Right lobe of liver (tissue), 6 donors: ENCODE results near the gene RALB. TPM values are rescaled to one million over a fixed set of nuclear protein-coding genes. Genes with fewer than 3 reads are reported as not detected.

Experiments
- ATAC-seq, 4 donors: fragments of 200-7000 bp; cut with Tn5 transposase; one replicate each; pipeline ENCODE4 v1.9.1; 2020; ENCODE audit warnings: mild to moderate bottlenecking in 4 of 4, moderate library complexity in 4 of 4
- DNase-seq, 3 donors: peaks; one replicate each; pipeline ENCODE4 v3.0.0-alpha.2; 2020
- H3K27ac ChIP-seq, 3 donors: fragments of 200-600 bp; one replicate each; pipeline ENCODE4 v1.8.0; 2022
- H3K27me3 ChIP-seq, 2 donors: fragments of 200-600 bp; one replicate each; pipeline ENCODE4 v1.8.0; 2022
- H3K36me3 ChIP-seq, 4 donors: fragments of 200-600 bp; sonication (generic) in 1 of 4; one replicate each; pipeline versions ENCODE4 v1.5.1 to v1.8.0; 2017 to 2022; ENCODE audit warnings: control low read depth in 1 of 4
- H3K4me1 ChIP-seq, 4 donors: fragments of 200-600 bp; sonication (generic) in 1 of 4; one replicate each; pipeline versions ENCODE4 v1.5.1 to v1.8.0; 2017 to 2022; ENCODE audit warnings: control low read depth in 1 of 4
- H3K4me3 ChIP-seq, 3 donors: fragments of 200-600 bp; one replicate each; pipeline ENCODE4 v1.8.0; 2022
- H3K9me3 ChIP-seq, 4 donors: fragments of 200-600 bp; sonication (generic) in 1 of 4; one replicate each; pipeline versions ENCODE4 v1.5.1 to v1.8.0; 2017 to 2022; ENCODE audit warnings: control low read depth in 1 of 4
- CTCF ChIP-seq, 4 donors: fragments of 200-600 bp in 3 of 4; fragments of 450-650 bp in 1 of 4; IDR thresholded peaks; one replicate each; pipeline versions ENCODE4 v1.5.1 to v1.8.0; 2016 to 2022; ENCODE audit warnings: antibody characterized with exemption in 4 of 4, mild to moderate bottlenecking in 2 of 4
- POLR2A ChIP-seq: fragments of 450-650 bp; IDR thresholded peaks from one replicate; pipeline ENCODE4 v1.6.1; 2017; ENCODE audit warnings: antibody characterized with exemption, mild to moderate bottlenecking
- WGBS: methylation state at CpG from one replicate; pipeline ENCODE4 v1.1.6; 2018; ENCODE audit warnings: low coverage, low lambda C conversion rate; ENCODE audit not compliant: insufficient coverage; ENCODE audit errors: missing lambda C conversion rate; 5-methylcytosine and 5-hydroxymethylcytosine counted together
- intact Hi-C, 2 donors: fragments of 100-400 bp; cut with DNase I; formaldehyde crosslinking; loops; one replicate each; pipeline versions ENCODE4 v1.11.2 to v1.14.1; 2022
- total RNA-seq, 6 experiments: library from RNA; depleted of rRNA in 2 of 6; stranded (reverse); fragments of >200 nt in 2 of 6; fragmentation: NEBNext Ultra II Directional in 3 of 6; extraction: Animal tissue kit (Norgen Biotek cat#: 25700) in 3 of 6; gene quantifications; one replicate each; pipeline versions ENCODE4 v1.1.0 to v1.2.4, GENCODE V29; 2016 to 2023
- donor health status: DM: no; HTN: yes; CAD: no.
- donor health status: DM: no; HTN: no; CAD: no.
- donor health status: DM: no; HTN: no; CAD: no.
- donor health status: DM: no; HTN: yes; CAD: no.
- donor health status: DM: no; HTN: yes; CAD: no.

Gene RALB
- total RNA-seq, 6 experiments from 2014 or later = 14.5 to 26.8 (median 18.6) TPM

GRCh38 chr2:120305296-120305695, 52.6 kb downstream of the RALB start:
- peak; percentile 21 to 44 (median 32) for TF ChIP-seq CTCF (IDR thresholded peaks at IDR 0.05)
- no peak for TF ChIP-seq POLR2A
- intact Hi-C loops = no loop called here
- WGBS = 42% methylated on average over 6 of the region's 6 CpGs
- H3K27me3 ChIP-seq = no peaks in the 10 kb centered on the region
- ATAC-seq = peak; percentile 66 to 88 (median 68)
- H3K9me3 ChIP-seq = no peaks in the 10 kb centered on the region
- no peak overlapping the region for H3K27ac ChIP-seq
- H3K4me3 ChIP-seq = no peak overlapping the region
- no peak for DNase-seq
- no peaks in the 10 kb centered on the region for H3K4me1 ChIP-seq
- H3K36me3 ChIP-seq = peaks cover 0 to 5% (median 0%) of the 10 kb centered on the region in 4 donors

- no peaks in the 10 kb centered on the region for H3K27me3 ChIP-seq
- no peaks in the 10 kb centered on the region for H3K9me3 ChIP-seq
- H3K4me3 ChIP-seq = no peak overlapping the region
- intact Hi-C loops = no loop called here
- DNase-seq = no peak
- no peaks in the 10 kb centered on the region for H3K4me1 ChIP-seq
- H3K27ac ChIP-seq = no peak overlapping the region
- no peak for ATAC-seq
- WGBS = 75% methylated on average over 3 of the region's 5 CpGs
- TF ChIP-seq CTCF (IDR thresholded peaks at IDR 0.05) = no peak
- no peak for TF ChIP-seq POLR2A
- H3K36me3 ChIP-seq = peaks cover 0 to 5% (median 0%) of the 10 kb centered on the region in 4 donors
Observed at GRCh38 chr2:120305937-120306490, 53.4 kb downstream of the RALB start.

- no peaks in the 10 kb centered on the region for H3K27me3 ChIP-seq
- intact Hi-C loops = no loop called here
- no peaks in the 10 kb centered on the region for H3K4me1 ChIP-seq
- H3K36me3 ChIP-seq = peaks cover 0 to 3% (median 0%) of the 10 kb centered on the region in 4 donors
- H3K9me3 ChIP-seq = no peaks in the 10 kb centered on the region
- 80% methylated on average over 1 of the region's 7 CpGs for WGBS
- no peak for ATAC-seq
- DNase-seq = no peak
- no peak for TF ChIP-seq CTCF (IDR thresholded peaks at IDR 0.05)
- no peak for TF ChIP-seq POLR2A
- no peak overlapping the region for H3K4me3 ChIP-seq
- H3K27ac ChIP-seq = no peak overlapping the region
Observed at GRCh38 chr2:120307482-120307881, 54.8 kb downstream of the RALB start.

- H3K27ac ChIP-seq = no peak overlapping the region
- H3K36me3 ChIP-seq = no peaks in the 10 kb centered on the region
- H3K9me3 ChIP-seq = no peaks in the 10 kb centered on the region
- H3K4me3 ChIP-seq = no peak overlapping the region
- TF ChIP-seq POLR2A (no peak), CTCF (IDR thresholded peaks at IDR 0.05) (no peak)
- no peaks in the 10 kb centered on the region for H3K27me3 ChIP-seq
- intact Hi-C loops = no loop called here
- ATAC-seq (no peak), DNase-seq (no peak)
- peaks cover 0 to 5% (median 0%) of the 10 kb centered on the region in 4 donors for H3K4me1 ChIP-seq
- 79% methylated on average over 7 of the region's 16 CpGs for WGBS
Observed at GRCh38 chr2:120308038-120308910, 55.6 kb downstream of the RALB start.
